Measurements from ENCODE around the gene CPED1. TPM values are rescaled to one million over a fixed set of nuclear protein-coding genes. Genes with fewer than 3 reads are reported as not detected.

The CPED1 gene
- total and polyA plus RNA-seq, 2 donors (not counting 1 experiment from before 2014, with no cell fraction given), result 70.2 to 196 TPM

GRCh38 chr7:121196286-121196685 is 207.8 kb downstream of the CPED1 start:
- DNase-seq (ENCODE audit: low read depth in 2 of 2), result no peak
- Histone ChIP-seq H3K27ac (ENCODE audit: insufficient read depth, low read length) (no peak overlapping the region), H3K79me2 (ENCODE audit: control insufficient read depth, insufficient read depth, low read length) (no peaks in the 10 kb centered on the region), H3K27me3 (ENCODE audit: control insufficient read depth, insufficient read depth, low read length) (no peaks in the 10 kb centered on the region), H4K20me1 (ENCODE audit: control insufficient read depth, extremely low read depth, insufficient read depth, low read length) (no peaks in the 10 kb centered on the region), H3K4me3 (replicated peaks in 1 of 4; ENCODE audit: control extremely low read depth in 1 of 4, insufficient read depth in 1 of 4, low read depth in 3 of 4, low read length in 4 of 4) (no peak overlapping the region), H3K4me2 (ENCODE audit: extremely low read depth, insufficient read depth, low read length) (no peak overlapping the region), H3K36me3 (ENCODE audit: control insufficient read depth, insufficient read depth, low read length) (no peaks in the 10 kb centered on the region), H3K4me1 (ENCODE audit: control insufficient read depth, extremely low read depth, insufficient read depth, low read length) (no peaks in the 10 kb centered on the region), H3K9me3 (ENCODE audit: control insufficient read depth, insufficient read depth, low read depth, low read length) (no peaks in the 10 kb centered on the region), H3K9ac (ENCODE audit: insufficient read depth, low read length) (no peak overlapping the region), H2AFZ (ENCODE audit: low read length) (no peak overlapping the region)
- no peak for TF ChIP-seq EZH2 (IDR thresholded peaks at IDR 0.05; ENCODE audit: low read length, missing control alignments)
- no peak for TF ChIP-seq CTCF (conservative IDR thresholded peaks at IDR 0.05 in 1 of 2, IDR thresholded peaks at IDR 0.05 in 1 of 2; ENCODE audit: low read depth in 1 of 2, low read length in 2 of 2)

- no peaks in the 10 kb centered on the region for H4K20me1 ChIP-seq (ENCODE audit: control insufficient read depth, extremely low read depth, insufficient read depth, low read length)
- H3K79me2 ChIP-seq (ENCODE audit: control insufficient read depth, insufficient read depth, low read length), result no peaks in the 10 kb centered on the region
- no peak for TF ChIP-seq EZH2 (IDR thresholded peaks at IDR 0.05; ENCODE audit: low read length, missing control alignments)
- no peak for DNase-seq (ENCODE audit: low read depth in 2 of 2)
- H2AFZ ChIP-seq (ENCODE audit: low read length), result no peak overlapping the region
- no peak overlapping the region for H3K4me3 ChIP-seq (replicated peaks in 1 of 4; ENCODE audit: control extremely low read depth in 1 of 4, insufficient read depth in 1 of 4, low read depth in 3 of 4, low read length in 4 of 4)
- H3K4me1 ChIP-seq (ENCODE audit: control insufficient read depth, extremely low read depth, insufficient read depth, low read length), result no peaks in the 10 kb centered on the region
- no peaks in the 10 kb centered on the region for H3K36me3 ChIP-seq (ENCODE audit: control insufficient read depth, insufficient read depth, low read length)
- no peak overlapping the region for H3K4me2 ChIP-seq (ENCODE audit: extremely low read depth, insufficient read depth, low read length)
- no peak overlapping the region for H3K27ac ChIP-seq (ENCODE audit: insufficient read depth, low read length)
- no peaks in the 10 kb centered on the region for H3K27me3 ChIP-seq (ENCODE audit: control insufficient read depth, insufficient read depth, low read length)
- H3K9me3 ChIP-seq (ENCODE audit: control insufficient read depth, insufficient read depth, low read depth, low read length), result no peaks in the 10 kb centered on the region
- H3K9ac ChIP-seq (ENCODE audit: insufficient read depth, low read length), result no peak overlapping the region
Observed at GRCh38 chr7:121197455-121197854, 208.9 kb downstream of the CPED1 start.

DNA sequence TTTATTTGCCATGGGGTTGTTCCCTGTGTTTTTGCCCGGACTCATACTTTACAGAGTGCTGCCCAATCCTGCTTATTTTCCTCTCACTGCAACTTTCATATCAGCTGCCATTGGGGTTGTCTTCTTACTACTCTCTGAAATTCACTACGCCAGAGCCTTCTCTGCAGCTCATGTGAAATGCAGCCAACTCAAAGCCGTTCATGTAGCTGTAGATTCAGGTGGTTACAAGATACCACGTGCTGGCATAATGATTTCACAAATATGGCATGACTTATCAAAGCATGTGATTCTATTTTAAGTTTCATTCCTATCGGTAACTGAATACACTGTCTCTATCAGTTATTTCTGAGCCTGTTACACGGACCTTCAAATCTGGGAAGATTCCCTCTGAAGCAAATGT is 210.0 kb downstream of the CPED1 start:
- H3K36me3 ChIP-seq (ENCODE audit: control insufficient read depth, insufficient read depth, low read length), result no peaks in the 10 kb centered on the region
- H3K4me1 ChIP-seq (ENCODE audit: control insufficient read depth, extremely low read depth, insufficient read depth, low read length), result no peaks in the 10 kb centered on the region
- no peaks in the 10 kb centered on the region for H3K79me2 ChIP-seq (ENCODE audit: control insufficient read depth, insufficient read depth, low read length)
- no peaks in the 10 kb centered on the region for H3K27me3 ChIP-seq (ENCODE audit: control insufficient read depth, insufficient read depth, low read length)
- no peak overlapping the region for H3K27ac ChIP-seq (ENCODE audit: insufficient read depth, low read length)
- no peak overlapping the region for H2AFZ ChIP-seq (ENCODE audit: low read length)
- no peaks in the 10 kb centered on the region for H4K20me1 ChIP-seq (ENCODE audit: control insufficient read depth, extremely low read depth, insufficient read depth, low read length)
- no peak overlapping the region for H3K9ac ChIP-seq (ENCODE audit: insufficient read depth, low read length)
- no peak overlapping the region for H3K4me2 ChIP-seq (ENCODE audit: extremely low read depth, insufficient read depth, low read length)
- no peaks in the 10 kb centered on the region for H3K9me3 ChIP-seq (ENCODE audit: control insufficient read depth, insufficient read depth, low read depth, low read length)
- TF ChIP-seq CTCF (conservative IDR thresholded peaks at IDR 0.05 in 1 of 2, IDR thresholded peaks at IDR 0.05 in 1 of 2; ENCODE audit: low read depth in 1 of 2, low read length in 2 of 2), result no peak
- TF ChIP-seq EZH2 (IDR thresholded peaks at IDR 0.05; ENCODE audit: low read length, missing control alignments), result no peak
- no peak for DNase-seq (ENCODE audit: low read depth in 2 of 2)
- H3K4me3 ChIP-seq (replicated peaks in 1 of 4; ENCODE audit: control extremely low read depth in 1 of 4, insufficient read depth in 1 of 4, low read depth in 3 of 4, low read length in 4 of 4), result no peak overlapping the region

Data from fibroblast of lung (primary cell).